A549 treated with GW870086 at 1 μM for 4 hours (cell line): ENCODE results near the gene HDDC2. TPM values are rescaled to one million over a fixed set of nuclear protein-coding genes. Genes with fewer than 3 reads are reported as not detected.

Experiments used
- total RNA-seq: library from RNA; stranded (reverse); fragments of 200-300 nt; extraction: Qiagen RNA extraction; gene quantifications from 5 replicates; pipeline ENCODE4 v1.2.3, GENCODE V29; 2022; ENCODE audit warnings: low read depth

Gene HDDC2, protein sequence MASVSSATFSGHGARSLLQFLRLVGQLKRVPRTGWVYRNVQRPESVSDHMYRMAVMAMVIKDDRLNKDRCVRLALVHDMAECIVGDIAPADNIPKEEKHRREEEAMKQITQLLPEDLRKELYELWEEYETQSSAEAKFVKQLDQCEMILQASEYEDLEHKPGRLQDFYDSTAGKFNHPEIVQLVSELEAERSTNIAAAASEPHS
- 90.0 to 105 TPM (median 97.7 TPM) in 5 replicates for total RNA-seq

GRCh38 chr6:125301435-125302391 is at the start of gene HDDC2:
Gene HDDC2 (minus strand): TSS chr6:125301967. CDS start chr6:125301932, 35 bp downstream.

Other genes starting within 250 kb of the HDDC2 start
- gene TPD52L1, start 148.2 kb downstream of the HDDC2 start, total RNA-seq, result 40.0 to 56.8 TPM (median 48.0 TPM) in 5 replicates